8988T (cell line): ENCODE data around the gene C12orf43.
"Not testable (repeated sequence)": the region's sequence is repeated elsewhere in the genome, so short reads cannot be mapped to it uniquely, and the experiment has no call there.

Experiments
- DNase-seq: peaks from one replicate; pipeline ENCODE4 v3.0.0; 2011

C12orf43 gene, protein sequence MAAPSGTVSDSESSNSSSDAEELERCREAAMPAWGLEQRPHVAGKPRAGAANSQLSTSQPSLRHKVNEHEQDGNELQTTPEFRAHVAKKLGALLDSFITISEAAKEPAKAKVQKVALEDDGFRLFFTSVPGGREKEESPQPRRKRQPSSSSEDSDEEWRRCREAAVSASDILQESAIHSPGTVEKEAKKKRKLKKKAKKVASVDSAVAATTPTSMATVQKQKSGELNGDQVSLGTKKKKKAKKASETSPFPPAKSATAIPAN

DNA sequence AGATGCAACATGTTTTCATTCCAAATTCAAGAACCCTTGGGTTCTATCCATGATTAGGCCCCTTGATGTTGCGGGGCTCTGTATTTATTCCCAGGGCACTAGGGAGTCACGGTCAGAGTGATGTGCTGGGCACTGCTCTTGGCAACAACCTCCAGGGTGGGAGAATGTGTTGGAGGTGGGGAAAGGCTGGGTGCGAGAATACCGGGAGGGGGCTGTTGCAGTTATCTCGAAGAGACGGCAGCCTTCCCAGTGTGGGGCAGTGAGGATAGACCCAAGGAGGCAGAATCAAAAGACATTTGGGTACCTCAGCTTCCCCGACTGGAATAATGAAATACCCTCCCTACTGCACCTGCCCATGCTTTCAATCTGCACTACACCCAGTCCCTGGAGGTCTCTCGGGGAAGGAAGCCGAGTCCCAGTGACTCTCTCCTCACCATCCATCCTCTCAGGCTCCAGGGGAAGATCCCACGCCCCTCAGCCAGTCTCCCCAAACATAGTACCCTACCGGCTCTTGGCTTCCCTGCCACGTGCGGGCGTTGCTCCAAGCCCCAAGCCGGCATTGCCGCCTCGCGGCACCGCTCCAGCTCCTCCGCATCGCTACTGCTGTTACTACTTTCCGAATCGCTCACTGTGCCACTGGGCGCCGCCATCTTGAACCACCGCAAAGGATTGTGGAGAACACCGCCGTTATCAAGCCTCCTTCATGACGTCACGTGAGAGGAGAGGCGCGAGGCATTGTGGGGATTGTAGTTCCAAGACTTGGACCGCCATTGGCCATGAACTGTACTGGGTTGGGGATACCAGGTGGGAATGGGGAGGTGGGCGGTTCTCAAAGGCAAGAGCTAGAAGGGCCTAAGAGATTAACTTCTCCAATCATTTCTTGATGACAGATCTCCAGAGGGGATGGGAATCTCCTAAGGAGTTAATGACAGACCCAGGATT is at the start of gene C12orf43:
Gene C12orf43 (minus strand): TSS at position 663 of the 942 bp plus-strand sequence. CDS start 13 bp downstream, at position 650.
- no peak for DNase-seq

DNA sequence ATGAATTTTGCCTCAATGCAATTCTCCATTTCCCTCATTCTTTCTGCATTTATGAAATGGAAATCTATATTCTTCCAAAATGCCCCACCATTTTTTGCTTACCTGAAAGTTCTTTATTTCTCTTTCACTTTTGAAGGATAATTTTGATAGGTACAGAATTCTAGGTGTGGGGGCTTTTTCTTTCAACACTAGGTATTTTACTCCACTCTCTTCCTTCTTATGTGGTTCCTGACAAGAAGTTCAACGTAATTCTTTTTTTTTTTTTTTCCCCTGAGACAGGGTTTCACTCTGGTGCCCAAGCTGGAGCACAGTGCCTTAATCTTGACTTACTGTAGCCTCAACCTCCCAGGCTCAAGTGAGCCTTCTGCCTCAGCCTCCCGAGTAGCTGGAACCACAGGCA is 49.1 kb upstream of the C12orf43 start:
- no peak for DNase-seq

DNA sequence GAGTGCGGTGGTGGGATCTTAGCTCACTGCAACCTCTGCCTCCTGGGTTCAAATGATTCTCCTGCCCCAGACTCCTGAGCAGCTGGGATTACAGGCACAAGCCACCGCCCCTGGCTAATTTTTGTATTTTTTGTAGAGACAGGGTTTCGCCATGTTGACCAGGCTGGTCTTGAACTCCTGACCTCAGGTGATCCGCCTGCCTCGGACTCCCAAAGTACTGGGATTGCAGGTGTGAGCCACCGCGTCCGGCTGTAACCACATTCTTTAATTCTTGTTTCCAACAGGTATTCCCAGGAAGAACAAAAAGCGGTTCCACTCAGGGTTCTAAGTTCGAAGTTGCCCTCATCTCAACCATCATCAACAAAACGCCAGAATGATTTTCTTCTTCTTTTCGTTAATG is 48.3 kb upstream of the C12orf43 start:
- DNase-seq, result not testable (repeated sequence)

DNA sequence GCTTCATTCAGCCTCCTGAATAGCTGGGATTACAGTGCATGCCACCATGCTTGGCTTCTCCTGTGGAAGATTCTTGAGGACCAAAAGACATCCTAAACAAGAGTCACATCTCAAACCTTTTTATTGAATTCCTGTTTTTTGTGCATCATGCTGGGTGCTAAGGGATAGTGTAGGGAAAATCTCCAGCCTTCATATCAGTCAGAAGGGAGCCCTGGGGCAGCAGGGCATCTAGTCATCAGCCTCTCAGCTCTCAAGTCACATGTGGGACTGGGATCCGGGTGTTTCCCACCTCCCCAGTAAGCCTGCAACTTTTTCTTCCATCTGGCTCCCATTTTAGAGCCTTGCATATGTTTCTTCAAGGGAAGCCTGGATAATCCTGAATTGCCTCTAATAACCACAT is 47.8 kb upstream of the C12orf43 start:
- DNase-seq, result no peak

DNA sequence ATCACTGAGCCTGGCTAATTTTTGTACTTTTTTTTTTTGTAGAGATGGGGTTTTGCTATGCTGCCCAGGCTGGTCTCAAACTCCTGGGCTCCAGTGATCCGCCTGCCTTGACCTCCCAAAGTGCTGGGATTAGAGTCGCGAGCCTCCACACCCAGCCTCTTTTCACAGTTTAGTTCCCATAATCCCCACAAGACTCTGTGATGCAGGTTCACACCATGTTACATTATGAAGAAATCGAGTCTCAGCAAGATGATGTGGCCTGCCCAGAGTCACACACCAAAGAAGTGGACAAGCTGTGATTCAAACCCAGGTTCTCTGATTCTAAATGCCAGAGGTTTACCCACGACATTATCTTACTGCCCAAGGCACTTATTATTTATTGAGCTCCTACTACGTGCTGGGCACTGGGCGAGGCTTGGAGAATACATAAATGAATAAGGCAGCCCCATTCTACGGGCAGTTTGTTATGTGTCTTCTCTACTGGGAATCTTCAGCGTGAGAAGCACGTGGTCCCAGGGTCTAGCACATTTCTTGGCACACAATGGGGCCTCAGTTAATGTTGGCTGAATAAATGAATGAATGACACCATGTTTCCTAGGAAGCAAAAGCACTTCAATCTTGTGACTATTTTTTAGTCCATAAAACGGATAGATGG is 46.2 kb upstream of the C12orf43 start:
- DNase-seq, result no peak

- no peak for DNase-seq
Measured at GRCh38 chr12:121061831-121062230, 45.5 kb upstream of the C12orf43 start.

GRCh38 chr12:121060149-121061001 is 44.1 kb upstream of the C12orf43 start:
- no peak for DNase-seq

- no peak for DNase-seq
Measured at GRCh38 chr12:121059031-121059898, 43.0 kb upstream of the C12orf43 start.

GRCh38 chr12:121057794-121058193 is 41.5 kb upstream of the C12orf43 start:
- no peak for DNase-seq

- DNase-seq, result no peak
Measured at GRCh38 chr12:121053706-121054105, 37.4 kb upstream of the C12orf43 start.

GRCh38 chr12:121050725-121051124 is 34.4 kb upstream of the C12orf43 start:
- DNase-seq, result no peak

- no peak for DNase-seq
Measured at GRCh38 chr12:121048442-121048841, 32.2 kb upstream of the C12orf43 start.

DNA sequence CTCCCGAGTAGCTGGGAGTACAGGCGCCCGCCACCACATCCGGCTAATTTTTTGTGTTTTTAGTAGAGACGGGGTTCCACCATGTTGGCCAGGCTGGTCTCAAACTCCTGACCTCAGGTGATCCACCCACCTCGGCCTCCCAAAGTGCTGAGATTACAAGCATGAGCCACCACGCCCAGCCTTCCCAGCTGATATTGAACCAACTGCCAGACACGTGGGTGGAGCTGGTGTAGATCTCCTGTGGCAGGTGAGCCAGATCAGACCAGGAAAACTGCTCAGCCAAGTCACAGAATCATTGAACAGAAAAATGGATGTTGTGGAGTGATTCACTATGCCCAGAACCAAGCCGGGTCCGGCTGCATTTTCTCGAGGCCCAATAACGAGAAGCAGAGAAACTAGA is 31.1 kb upstream of the C12orf43 start:
- not testable (repeated sequence) for DNase-seq

- no peak for DNase-seq
Measured at GRCh38 chr12:121043067-121043466, 26.8 kb upstream of the C12orf43 start.

- DNase-seq, result peak; percentile 61
Measured at GRCh38 chr12:121038861-121039668, 22.8 kb upstream of the C12orf43 start, which contains the start of gene OASL. Gene OASL, minus strand, starts transcription at chr12:121039246. Its CDS starts 275 bp downstream, at chr12:121038971.

DNA sequence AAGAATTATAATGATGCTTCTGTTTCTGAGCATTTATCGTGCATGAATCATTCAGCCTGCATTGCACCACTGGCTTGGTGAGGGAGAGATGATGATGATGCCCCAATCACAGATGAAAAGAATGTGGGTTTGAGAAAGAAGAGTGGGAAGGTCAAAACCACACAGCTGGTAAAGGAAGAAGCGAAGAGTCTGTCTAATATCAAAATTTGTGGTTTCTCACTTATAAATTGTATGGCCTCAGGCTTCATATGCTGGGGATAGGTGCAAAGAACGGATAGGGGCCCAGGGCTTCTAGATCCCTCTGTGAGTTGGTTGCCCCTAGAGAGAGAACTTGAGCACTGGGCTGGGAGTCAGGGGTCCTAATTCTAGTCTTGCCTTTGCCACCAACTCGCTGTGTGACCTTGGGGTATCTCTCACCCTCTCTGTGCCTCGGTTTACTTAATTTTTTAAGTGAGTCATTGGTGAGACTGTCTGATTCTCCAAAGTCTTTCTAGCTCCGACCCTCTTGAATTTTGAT is 20.6 kb upstream of the C12orf43 start:
- no peak for DNase-seq

GRCh38 chr12:121034616-121035305 is 18.5 kb upstream of the C12orf43 start:
- no peak for DNase-seq

GRCh38 chr12:121033625-121034349 is 17.5 kb upstream of the C12orf43 start:
- no peak for DNase-seq
